Stomach (tissue), 4 donors: ENCODE results near the gene DEFB123.

Experiments used
- CTCF ChIP-seq, 7 experiments: fragments of 450-650 bp in 4 of 7; fragments of 200-600 bp in 3 of 7; sonication (generic) in 3 of 7; IDR thresholded peaks; one replicate each; pipeline ENCODE4 v1.5.1; 2016 to 2019; ENCODE audit warnings: antibody characterized with exemption in 7 of 7, control low read depth in 2 of 7, mild to moderate bottlenecking in 1 of 7
- EP300 ChIP-seq: sonication (generic); formaldehyde crosslinking; IDR thresholded peaks from one replicate; pipeline ENCODE4 v1.6.1; 2017; ENCODE audit warnings: antibody characterized with exemption
- POLR2A ChIP-seq, 4 donors: fragments of 450-650 bp; IDR thresholded peaks; one replicate each; pipeline ENCODE4 v1.6.1; 2016; ENCODE audit warnings: antibody characterized with exemption in 4 of 4, control low read depth in 2 of 4, mild to moderate bottlenecking in 1 of 4, moderate library complexity in 1 of 4
- POLR2AphosphoS5 ChIP-seq, 3 donors: sonication (generic); formaldehyde crosslinking; IDR thresholded peaks; one replicate each; pipeline ENCODE4 v1.6.1; 2016; ENCODE audit warnings: antibody characterized with exemption in 3 of 3

DNA sequence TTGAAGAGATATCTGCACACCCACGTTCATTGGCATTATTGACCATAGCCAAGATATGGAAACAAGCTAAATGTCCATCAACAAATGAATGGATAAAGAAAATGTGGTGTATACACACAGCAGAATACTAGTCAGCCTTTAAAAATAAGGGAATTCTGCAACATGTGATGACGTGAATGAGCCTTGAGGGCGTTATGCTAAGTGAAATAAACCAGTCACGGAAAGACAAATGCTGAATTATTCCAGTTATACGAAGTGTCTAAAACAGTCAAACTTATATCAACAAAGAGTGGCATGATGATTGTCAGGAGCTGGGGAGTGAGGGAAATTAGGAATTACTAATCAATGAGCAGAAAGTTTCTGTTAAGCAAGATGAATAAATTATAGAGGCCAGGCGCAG is 26.1 kb upstream of the DEFB123 start:
- TF ChIP-seq CTCF (IDR thresholded peaks at IDR 0.05) (no peak), POLR2A (IDR thresholded peaks at IDR 0.05) (no peak), POLR2AphosphoS5 (IDR thresholded peaks at IDR 0.05) (no peak), EP300 (no peak)
